ENCODE results near the gene BCO2.

DNA sequence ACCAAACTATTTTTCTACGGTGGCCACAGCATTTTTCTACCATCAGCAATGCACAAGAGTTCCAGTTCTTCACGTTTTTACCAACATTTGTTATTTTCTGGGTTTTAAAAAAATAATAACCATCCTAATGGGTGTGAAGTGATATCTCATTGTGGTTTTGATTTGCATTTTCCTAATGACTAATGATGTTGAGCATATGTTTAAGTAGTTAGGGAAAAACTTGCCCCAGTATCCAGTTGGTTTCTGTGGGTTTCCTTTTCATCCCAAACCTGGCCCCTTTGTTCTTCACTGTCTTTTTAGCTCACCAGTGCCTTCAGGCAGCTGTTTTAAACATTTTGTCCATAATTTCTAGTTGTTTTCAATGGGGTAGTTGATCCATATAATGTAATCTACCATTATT is 36.2 kb downstream of the BCO2 start:
- TF ChIP-seq CTCF (IDR thresholded peaks at IDR 0.05) (no peak), POLR2A (IDR thresholded peaks at IDR 0.05) (no peak)

Measured in esophagus squamous epithelium (tissue), 4 donors.